HG03521 (cell line): ENCODE data around the gene GAB2.
"Not testable (repeated sequence)": the region's sequence is repeated elsewhere in the genome, so short reads cannot be mapped to it uniquely, and the experiment has no call there.

Source experiments
- ATAC-seq: cut with Tn5 transposase; IDR thresholded peaks from one replicate; pipeline ENCODE4 v1.9.1; 2021; ENCODE audit warnings: mild to moderate bottlenecking, moderate library complexity; ENCODE audit not compliant: unreplicated experiment

The GAB2 gene, protein sequence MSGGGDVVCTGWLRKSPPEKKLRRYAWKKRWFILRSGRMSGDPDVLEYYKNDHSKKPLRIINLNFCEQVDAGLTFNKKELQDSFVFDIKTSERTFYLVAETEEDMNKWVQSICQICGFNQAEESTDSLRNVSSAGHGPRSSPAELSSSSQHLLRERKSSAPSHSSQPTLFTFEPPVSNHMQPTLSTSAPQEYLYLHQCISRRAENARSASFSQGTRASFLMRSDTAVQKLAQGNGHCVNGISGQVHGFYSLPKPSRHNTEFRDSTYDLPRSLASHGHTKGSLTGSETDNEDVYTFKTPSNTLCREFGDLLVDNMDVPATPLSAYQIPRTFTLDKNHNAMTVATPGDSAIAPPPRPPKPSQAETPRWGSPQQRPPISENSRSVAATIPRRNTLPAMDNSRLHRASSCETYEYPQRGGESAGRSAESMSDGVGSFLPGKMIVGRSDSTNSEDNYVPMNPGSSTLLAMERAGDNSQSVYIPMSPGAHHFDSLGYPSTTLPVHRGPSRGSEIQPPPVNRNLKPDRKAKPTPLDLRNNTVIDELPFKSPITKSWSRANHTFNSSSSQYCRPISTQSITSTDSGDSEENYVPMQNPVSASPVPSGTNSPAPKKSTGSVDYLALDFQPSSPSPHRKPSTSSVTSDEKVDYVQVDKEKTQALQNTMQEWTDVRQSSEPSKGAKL

DNA sequence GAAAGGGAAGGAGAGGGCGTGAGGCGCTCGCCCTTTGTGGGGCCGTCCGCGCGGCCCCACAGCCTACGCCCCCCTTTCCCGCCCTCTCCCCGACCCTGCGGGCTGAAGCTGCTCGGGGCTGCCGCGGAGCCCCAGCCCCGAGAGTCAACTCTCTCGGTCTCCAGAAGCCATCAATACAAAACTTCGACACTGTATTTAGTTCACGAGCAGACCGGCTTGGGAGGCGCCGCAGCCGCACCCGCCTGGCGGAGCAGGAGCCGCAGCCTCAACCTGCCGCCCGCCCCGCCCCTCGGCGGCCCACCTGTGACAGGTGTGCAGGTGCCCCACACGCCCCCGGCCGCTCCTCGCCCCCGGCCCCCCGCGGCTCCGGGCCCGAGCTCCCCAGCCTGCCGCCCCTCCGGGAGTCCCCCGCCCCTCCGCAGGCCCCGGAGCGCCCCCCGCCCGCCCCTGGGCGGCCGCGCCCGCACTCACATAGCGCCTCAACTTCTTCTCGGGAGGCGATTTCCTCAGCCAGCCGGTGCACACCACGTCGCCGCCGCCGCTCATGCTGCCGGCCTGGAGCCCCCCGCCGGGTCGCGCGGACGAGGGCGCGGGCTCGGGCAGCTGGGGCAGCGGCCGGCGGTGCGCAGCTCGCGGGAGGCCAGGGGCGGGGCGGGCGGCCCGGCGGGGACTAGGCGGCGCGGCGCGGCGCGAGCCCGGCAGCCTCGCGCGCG is at the start of gene GAB2:
Gene GAB2 (minus strand): TSS at position 646 of the 713 bp plus-strand sequence. CDS start 100 bp downstream, at position 546.
- ATAC-seq: peak; percentile 63

DNA sequence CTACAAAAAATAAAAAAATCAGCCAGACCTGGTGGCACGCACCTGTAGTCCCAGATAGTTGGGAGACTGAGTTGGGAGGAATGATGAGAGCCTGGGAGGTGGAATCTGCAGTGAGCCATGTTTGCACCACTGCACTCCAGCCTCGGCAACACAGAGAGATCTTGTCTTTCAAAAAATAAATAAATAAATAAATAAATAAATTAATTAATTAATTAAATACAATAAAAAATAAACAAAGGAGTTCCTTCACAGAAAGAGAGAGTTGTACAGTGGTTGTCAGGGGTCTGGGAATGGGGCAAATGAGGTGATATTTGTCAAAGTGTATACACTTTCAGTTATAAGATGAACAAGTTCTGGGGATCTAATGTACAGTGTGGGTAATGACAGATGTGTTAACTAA is 49.8 kb upstream of the GAB2 start:
- no peak for ATAC-seq

DNA sequence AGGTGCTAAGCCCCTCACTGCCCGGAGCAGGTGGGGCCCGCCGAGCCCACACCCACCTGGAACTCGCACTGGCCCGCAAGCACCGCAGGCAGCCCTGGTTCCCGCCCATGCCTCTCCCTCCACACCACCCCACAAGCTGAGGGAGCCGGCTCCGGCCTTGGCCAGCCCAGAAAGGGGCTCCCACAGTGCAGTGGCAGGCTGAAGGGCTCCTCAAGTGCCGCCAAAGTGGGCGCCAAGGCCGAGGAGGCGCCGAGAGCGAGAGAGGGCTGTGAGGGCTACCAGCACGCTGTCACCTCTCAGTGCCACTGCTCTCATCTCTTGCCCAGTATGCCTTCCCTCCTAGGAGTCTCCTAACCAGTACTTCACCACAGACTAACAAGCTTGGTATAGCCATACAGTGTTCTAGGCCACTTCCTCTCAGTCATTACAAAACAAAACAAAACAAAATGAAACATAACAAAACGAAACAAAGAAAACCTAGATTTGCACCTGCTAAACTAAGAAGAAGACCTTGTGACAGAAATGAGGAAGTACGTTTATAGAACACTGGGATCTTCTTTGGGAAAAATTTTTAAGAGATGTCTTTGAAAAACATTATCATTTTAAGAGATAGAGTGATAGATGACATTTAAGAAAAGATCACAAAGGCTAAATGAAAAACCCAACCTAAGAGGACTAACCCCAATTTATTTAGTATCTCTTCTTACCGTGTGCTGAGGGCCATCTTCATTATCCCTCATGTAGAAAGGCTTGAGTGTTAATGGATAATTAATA is 47.7 kb upstream of the GAB2 start:
- ATAC-seq: peak; percentile 99

DNA sequence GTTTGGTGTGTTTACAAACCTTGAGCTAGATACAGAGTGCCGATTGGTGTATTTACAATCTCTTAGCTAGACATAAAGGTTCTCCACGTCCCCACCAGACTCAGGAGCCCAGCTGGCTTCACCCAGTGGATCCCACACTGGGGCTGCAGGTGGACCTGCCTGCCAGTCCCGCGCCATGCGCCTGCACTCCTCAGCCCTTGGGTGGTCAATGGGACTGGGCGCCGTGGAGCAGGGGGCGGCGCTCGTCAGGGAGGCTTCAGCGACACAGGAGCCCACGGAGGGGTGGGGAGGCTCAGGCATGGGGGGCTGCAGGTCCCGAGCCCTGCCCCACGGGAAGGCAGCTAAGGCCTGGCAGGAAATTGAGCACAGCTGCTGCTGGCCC is 47.2 kb upstream of the GAB2 start:
- not testable (repeated sequence) for ATAC-seq

DNA sequence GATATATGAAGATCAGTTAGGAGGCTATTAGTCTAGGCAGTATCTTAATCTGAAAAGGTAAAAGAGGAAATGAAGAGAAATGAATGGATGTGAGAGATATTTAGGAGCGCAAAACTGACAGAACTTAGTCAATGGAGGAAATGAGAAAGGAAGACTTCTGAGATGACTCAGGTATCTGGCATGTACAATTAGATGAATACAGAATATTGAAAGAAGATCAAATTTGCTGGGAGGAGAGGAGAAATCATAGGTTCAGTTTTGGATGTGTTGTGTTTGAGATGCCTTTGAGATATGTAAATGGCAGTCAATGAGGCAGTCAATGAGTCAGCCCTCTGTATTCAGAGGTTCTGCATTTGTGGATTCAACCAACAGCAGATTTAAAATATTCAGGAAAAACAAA is 42.9 kb upstream of the GAB2 start:
- ATAC-seq: no peak

DNA sequence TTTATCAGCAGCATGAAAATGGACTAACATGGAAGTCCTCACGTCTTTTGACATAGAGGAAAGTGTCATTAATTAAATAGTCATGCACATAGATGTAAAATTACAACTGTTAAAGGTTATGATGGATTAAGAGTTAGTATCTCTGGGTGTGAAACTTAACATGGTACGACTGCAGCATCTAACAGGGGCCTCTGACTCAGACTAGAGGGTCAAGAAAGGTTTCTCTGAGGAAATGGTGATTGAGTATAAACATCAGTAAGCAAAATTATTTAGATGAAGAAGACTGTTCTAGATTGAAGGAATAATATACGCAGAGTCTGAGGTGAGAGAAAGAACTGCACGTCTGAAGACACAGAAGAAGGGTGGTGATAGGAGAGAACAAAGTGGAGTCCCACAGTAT is 42.1 kb upstream of the GAB2 start:
- ATAC-seq: no peak

DNA sequence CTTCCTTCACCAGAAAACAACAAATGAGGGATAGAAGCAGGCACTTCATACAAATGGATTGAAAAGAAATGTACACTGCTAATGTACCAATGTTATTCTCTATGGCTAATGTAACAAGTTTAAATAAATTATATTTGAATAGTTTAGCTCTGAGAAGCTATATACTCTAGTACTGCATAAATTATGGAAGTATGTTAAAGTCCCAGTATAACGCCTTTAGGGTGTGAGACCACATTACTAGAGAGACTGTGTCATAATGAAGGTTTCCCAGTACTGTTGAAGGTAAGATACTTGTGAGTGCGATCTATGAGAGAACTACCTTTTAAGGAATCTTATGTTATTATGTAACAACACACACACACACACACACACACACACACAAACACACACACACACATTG is 39.8 kb upstream of the GAB2 start:
- ATAC-seq: no peak

DNA sequence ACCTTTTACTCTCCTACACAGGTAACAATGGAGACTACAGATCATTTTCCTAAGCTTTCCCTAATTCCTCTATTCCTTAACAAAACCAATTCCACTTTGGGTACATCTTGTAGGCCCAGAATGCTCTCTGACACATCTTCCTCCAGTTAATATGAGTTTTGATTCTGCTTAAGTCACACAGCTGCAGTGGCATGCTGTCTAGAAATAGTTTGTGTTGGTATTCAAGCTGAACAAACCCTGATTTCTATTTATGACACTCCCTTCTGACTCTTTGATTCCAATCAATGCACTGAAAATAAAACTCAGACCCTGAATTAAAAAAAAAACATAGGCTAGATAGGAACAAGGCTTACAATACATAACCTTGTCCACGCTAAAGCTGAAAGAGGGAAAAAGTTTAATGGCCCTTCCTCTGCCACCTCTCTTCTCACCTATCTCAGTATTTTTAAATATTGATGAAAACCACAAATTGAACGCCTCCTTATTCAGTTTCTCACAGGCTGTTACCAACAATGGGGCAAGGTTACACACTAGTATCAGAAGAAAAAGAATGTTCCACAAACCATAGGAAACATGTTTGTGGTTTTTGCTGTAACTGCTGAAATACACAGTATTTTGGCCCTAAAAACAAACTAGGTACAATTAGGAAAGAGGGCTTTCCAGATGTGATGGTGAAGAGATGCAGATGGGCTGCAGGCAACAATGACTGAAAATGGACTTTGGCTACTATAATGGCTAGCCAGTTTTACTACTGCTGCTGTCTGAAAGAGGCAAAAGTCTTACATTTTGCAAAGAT is 35.7 kb upstream of the GAB2 start:
- no peak for ATAC-seq

DNA sequence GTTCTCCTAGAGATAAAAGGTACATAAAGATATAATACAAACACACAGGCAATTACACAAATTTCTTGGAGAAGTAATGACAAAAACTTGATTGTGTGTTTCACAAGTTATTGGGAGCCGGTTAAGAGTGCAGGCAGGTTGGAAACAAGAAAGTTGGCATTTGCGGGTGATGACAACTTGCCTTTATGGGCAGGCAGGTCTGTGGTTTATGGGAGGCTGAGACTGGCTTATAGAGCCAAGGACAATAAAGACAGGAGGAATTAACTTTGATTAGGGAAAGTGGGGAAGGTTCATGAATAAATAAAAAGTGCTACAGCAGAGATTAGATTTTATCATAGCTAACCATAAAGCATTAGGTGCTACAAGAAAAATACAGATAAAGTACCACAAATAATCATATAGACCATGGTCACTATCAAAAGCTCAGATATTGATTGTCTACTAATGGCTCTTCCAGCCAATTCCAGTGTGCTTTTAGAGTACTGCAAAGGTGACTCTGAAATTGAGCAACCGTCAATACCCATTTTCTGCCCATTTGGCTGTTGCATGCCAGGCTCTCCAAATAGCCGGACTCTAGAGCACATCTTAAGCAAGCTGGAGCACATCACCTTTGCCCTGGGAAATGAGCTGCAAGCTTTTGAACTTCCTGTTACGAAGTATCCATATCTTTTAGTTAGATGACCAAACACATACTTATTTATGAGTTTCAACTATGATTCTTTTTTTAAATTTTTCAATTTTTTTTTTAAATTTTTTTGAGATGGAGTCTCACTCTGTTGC is 33.9 kb upstream of the GAB2 start:
- no peak for ATAC-seq

DNA sequence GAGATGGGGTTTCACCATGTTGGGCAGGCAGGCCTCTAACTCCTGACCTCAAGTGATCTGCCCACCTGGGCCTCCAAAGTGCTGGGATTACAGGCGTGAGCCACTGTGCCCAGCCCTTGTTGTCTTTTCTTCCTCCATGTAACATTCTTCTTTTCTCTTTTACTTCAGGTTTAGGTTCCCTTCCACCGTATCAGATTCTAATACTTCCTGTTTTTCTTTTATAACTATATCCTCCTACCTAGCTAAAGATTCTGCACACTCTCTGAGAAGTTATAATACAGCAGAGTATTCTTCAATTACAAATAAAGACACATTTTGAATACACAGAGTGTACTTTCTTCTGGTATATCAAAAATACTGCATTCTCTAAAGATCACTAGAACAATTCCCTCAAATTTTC is 33.2 kb upstream of the GAB2 start:
- ATAC-seq: no peak

DNA sequence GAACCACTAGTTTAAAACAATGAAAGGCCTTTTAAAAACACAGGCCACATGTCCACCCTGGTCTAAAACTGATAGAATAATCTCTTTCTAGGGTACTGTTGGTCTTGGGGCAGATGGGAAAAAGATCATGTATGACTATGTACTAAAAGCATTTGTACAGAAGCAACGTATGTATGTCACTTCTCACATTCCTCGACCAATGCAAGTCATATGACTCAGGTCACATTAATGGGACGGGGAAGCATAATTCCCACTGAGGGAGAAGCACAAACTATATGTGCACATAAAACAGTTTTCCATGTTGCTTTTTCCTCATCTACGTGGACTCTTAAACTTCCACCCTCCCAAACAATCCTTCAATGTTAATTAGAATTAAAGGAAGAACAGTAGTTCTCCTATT is 32.2 kb upstream of the GAB2 start:
- no peak for ATAC-seq

DNA sequence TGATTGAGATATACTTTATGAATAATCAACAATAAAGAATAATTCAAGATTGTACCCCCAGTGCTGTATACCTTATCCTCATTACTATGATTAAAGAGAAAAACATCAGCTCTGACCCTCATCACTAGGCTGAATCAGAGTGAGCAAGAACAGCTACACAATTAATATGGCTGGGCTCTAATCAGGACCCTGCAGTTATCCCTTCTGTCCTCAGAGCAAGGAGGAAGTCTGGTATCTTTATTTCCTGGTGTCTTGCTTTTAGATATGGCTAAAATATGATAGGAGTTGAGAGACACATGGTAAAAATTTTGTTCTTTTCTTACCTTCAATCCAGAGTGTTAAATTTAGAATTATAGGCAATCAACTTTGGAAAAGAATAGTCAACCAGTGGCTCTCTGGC is 28.6 kb upstream of the GAB2 start:
- ATAC-seq: no peak

DNA sequence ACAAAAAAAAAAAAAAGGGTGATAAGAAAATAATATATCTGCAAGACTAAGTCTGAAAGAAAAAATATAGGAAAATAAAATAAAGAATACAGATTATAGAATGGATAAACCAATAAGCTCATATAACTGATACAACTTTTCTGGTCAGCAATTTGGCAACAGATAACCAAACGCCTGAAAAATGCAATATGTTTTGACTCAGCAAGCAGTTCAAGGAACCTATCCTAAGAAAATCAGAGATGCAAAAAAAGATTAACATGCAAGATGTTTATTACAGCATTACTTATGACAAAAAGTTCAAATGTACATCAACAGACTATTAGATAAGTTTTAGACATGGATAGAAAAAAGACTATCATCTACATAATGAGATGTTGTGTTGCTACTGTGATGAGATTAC is 27.1 kb upstream of the GAB2 start:
- no peak for ATAC-seq

DNA sequence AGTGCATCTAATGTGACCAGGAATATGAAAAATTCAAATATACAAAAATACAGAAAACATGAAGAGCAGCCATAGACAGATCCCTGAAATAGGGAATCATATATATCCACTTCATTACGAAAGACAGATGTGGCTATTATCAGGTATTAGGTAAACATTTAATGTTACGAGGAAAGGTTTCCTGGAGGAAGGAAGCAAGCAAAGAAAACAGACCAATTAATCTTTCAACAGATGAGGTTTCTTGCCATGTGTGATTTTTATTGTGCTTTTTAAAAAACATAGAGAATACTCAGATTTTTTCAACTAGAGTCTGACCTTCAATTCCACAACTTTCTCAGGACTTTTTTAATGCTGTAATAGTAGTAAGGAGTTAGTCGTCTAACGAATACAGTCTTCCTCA is 24.3 kb upstream of the GAB2 start:
- no peak for ATAC-seq

DNA sequence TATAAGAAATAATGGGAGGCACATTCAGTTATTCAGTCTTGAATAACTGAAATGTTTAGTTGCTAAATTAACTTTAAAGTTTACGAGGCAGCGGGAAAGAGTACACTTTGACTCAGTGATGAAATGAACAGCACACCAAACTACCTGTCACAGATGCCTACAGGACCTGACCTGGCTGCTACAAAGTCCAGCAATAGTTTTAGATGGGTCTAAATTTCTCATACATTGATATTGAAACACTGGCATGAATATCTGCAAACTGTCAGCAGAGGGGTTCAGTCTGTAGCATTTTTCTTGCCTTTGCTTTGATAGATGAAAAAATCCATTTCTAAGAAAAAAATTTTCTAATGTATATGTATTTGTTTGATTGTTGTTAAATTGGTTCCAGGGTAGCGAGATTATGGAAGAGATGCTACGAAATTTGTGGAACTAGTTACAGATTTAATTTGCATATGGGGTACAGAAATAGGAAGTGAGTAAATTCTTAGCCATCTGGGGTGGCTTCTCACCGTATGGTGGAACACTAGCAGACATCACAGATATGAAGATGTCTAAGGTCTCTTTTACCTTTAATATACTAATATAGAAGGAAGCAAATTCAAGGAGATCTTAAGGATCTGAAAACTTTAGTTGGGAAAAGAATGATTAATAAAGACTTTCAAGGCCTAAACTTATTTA is 20.8 kb upstream of the GAB2 start:
- ATAC-seq: peak; percentile 92

DNA sequence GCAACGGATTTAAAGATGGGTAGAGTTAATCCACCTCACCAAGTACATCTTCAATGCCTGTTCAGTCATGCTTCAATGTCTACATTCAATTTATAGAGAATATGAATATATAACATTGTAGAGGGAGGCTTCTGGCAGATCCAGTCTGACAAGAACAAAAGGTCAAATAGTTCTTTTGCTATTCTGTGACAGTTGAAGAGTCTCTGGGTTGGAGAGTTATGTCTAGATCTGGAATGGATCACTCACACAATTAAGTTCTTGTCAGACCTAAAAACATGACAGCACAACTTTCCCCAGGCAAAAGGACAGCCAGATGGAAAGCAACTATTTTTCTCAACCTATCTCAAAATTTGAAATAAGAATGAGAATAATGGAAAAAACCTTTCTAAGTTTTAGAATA is 15.3 kb upstream of the GAB2 start:
- no peak for ATAC-seq

DNA sequence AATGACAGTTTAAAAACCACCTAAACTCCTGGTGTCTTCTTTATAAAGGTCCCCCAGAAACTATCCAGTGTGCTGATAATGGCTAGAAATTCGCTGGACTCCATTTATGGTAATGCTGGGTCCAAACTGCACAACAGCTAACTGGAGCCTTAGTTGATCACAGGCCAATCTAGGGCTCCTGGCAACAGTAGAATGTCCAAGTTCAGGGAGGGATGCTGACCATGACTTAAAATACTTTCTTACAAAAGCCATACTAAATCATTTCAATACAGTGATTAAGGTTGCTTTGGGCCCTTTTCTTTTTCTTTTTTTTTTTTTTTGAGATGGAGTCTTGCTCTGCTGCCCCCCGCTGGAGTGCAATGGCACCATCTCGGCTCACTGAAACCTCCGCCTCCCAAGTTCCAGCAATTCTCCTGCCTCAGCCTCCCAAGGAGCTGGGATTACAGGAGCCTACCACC is 14.5 kb upstream of the GAB2 start:
- no peak for ATAC-seq

DNA sequence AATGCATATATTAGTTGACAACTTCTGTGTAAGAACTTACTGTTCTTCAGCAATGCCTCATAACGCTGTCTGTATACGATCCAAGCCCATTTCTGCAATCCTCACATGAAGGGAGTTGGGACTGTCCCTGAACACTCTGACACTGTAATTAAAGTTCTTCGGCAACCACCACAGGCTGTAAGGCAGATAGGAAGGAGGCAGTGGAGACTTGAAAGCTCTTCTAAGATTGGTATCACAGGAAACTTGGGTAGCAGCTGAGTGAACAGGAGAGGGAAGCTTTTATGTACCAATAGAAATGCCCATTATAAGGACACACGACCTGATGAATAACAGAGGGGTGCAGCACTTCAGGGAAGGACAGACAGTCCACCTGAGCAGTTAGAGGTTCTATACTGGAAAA is 12.0 kb upstream of the GAB2 start:
- ATAC-seq: no peak

DNA sequence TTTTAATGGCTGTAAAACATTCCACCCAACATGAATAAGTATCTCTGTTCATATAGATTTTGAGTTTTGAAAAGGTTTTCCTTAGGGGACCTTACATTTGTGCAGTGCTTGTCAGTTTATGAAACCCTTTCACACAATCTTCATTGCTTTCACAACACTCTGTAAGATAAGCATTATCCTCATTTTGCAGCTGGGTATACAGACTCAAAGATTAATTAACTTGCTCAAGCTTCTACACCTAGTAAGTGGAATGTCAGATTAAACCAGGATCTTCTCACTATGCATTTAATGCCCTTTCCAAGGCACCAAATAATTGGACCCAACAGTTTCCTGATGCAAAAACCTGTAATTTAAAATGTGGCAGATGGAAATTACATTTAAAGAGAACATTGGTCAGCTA is 11.6 kb upstream of the GAB2 start:
- ATAC-seq: no peak
